HEK293 (cell line): ENCODE data around the gene AIG1.

Experiments used
- EGR2 ChIP-seq: fragments of 450-650 bp; formaldehyde crosslinking; IDR thresholded peaks from 2 replicates; pipeline ENCODE4 v1.5.1; 2016; ENCODE audit warnings: low read depth, missing biosample characterization, missing genetic modification characterization
- HOXD13 ChIP-seq: sonication (generic); formaldehyde crosslinking; IDR thresholded peaks from 2 replicates; pipeline ENCODE4 v1.8.0; 2022; ENCODE audit warnings: missing genetic modification reagents, borderline replicate concordance
- KLF1 ChIP-seq: fragments of 450-650 bp; formaldehyde crosslinking; IDR thresholded peaks from 2 replicates; pipeline ENCODE4 v1.5.1; 2016; ENCODE audit warnings: missing biosample characterization, missing genetic modification characterization
- KLF10 ChIP-seq: fragments of 450-650 bp; IDR thresholded peaks from 2 replicates; pipeline ENCODE4 v1.5.1; 2018; ENCODE audit warnings: missing biosample characterization, mild to moderate bottlenecking, missing genetic modification characterization
- OSR2 ChIP-seq: fragments of 450-650 bp; formaldehyde crosslinking; IDR thresholded peaks from 2 replicates; pipeline ENCODE4 v1.5.1; 2016; ENCODE audit warnings: missing biosample characterization, missing genetic modification characterization
- SCRT1 ChIP-seq: fragments of 450-650 bp; formaldehyde crosslinking; IDR thresholded peaks from 2 replicates; pipeline ENCODE4 v1.5.1; 2016; ENCODE audit warnings: missing biosample characterization, missing genetic modification characterization, borderline replicate concordance
- TCF7L2 ChIP-seq: IDR thresholded peaks from 2 replicates; pipeline ENCODE4 v1.6.1; 2011; ENCODE audit warnings: low read depth, mild to moderate bottlenecking, inconsistent platforms, low read length, moderate library complexity, borderline replicate concordance
- ZBTB7A ChIP-seq: fragments of 450-650 bp; formaldehyde crosslinking; IDR thresholded peaks from 2 replicates; pipeline ENCODE4 v1.5.1; 2016; ENCODE audit warnings: low read depth, missing biosample characterization, missing genetic modification characterization
- ZFP37 ChIP-seq: fragments of 450-650 bp; formaldehyde crosslinking; IDR thresholded peaks from 2 replicates; pipeline ENCODE4 v1.5.1; 2016; ENCODE audit warnings: missing biosample characterization, missing genetic modification characterization
- ZNF112 ChIP-seq: fragments of 450-650 bp; formaldehyde crosslinking; IDR thresholded peaks from 2 replicates; pipeline ENCODE4 v1.5.0; 2017; ENCODE audit warnings: missing biosample characterization, missing genetic modification characterization
- ZNF132 ChIP-seq: fragments of 450-650 bp; formaldehyde crosslinking; IDR thresholded peaks from 2 replicates; pipeline ENCODE4 v1.5.1; 2017; ENCODE audit warnings: missing biosample characterization, missing genetic modification characterization, borderline replicate concordance
- ZNF138 ChIP-seq: fragments of 450-650 bp; formaldehyde crosslinking; IDR thresholded peaks from 2 replicates; pipeline ENCODE4 v1.5.1; 2016; ENCODE audit warnings: missing biosample characterization, missing genetic modification characterization, borderline replicate concordance
- ZNF146 ChIP-seq: fragments of 450-650 bp; formaldehyde crosslinking; IDR thresholded peaks from 2 replicates; pipeline ENCODE4 v1.5.1; 2016; ENCODE audit warnings: missing biosample characterization, missing genetic modification characterization
- ZNF16 ChIP-seq: fragments of 450-650 bp; formaldehyde crosslinking; IDR thresholded peaks from 2 replicates; pipeline ENCODE4 v1.5.1; 2016; ENCODE audit warnings: low read depth, missing biosample characterization, missing genetic modification characterization
- ZNF223 ChIP-seq: fragments of 450-650 bp; formaldehyde crosslinking; IDR thresholded peaks from 2 replicates; pipeline ENCODE4 v1.5.1; 2016; ENCODE audit warnings: missing biosample characterization, missing genetic modification characterization
- ZNF266 ChIP-seq: fragments of 450-650 bp; formaldehyde crosslinking; IDR thresholded peaks from 2 replicates; pipeline ENCODE4 v1.5.1; 2016; ENCODE audit warnings: missing biosample characterization, missing genetic modification characterization, low read depth
- ZNF311 ChIP-seq: fragments of 450-650 bp; formaldehyde crosslinking; IDR thresholded peaks from 2 replicates; pipeline ENCODE4 v1.5.1; 2017; ENCODE audit warnings: missing biosample characterization, missing genetic modification characterization, borderline replicate concordance
- ZNF341 ChIP-seq: fragments of 450-650 bp; formaldehyde crosslinking; IDR thresholded peaks from 2 replicates; pipeline ENCODE4; 2016; ENCODE audit warnings: low read depth, missing biosample characterization, missing genetic modification characterization
- ZNF404 ChIP-seq: fragments of 450-650 bp; formaldehyde crosslinking; IDR thresholded peaks from 2 replicates; pipeline ENCODE4 v1.5.1; 2017; ENCODE audit warnings: missing biosample characterization, missing genetic modification characterization
- ZNF501 ChIP-seq: fragments of 450-650 bp; formaldehyde crosslinking; IDR thresholded peaks from 2 replicates; pipeline ENCODE4 v1.5.1; 2016; ENCODE audit warnings: missing biosample characterization, missing genetic modification characterization
- ZNF510 ChIP-seq: fragments of 450-650 bp; formaldehyde crosslinking; IDR thresholded peaks from 2 replicates; pipeline ENCODE4 v1.5.1; 2018; ENCODE audit warnings: mild to moderate bottlenecking, missing genetic modification characterization, missing biosample characterization; ENCODE audit not compliant: insufficient replicate concordance
- ZNF514 ChIP-seq: fragments of 450-650 bp; formaldehyde crosslinking; IDR thresholded peaks from 2 replicates; pipeline ENCODE4 v1.5.1; 2016; ENCODE audit warnings: missing biosample characterization, missing genetic modification characterization
- ZNF549 ChIP-seq: fragments of 450-650 bp; IDR thresholded peaks from 2 replicates; pipeline ENCODE4 v1.5.1; 2018; ENCODE audit warnings: missing biosample characterization, missing genetic modification characterization, mild to moderate bottlenecking, inconsistent platforms, moderate library complexity
- ZNF558 ChIP-seq: fragments of 450-650 bp; formaldehyde crosslinking; IDR thresholded peaks from 2 replicates; pipeline ENCODE4 v1.5.1; 2016; ENCODE audit warnings: missing biosample characterization, missing genetic modification characterization
- ZNF629 ChIP-seq: fragments of 450-650 bp; formaldehyde crosslinking; IDR thresholded peaks from 2 replicates; pipeline ENCODE4 v1.5.1; 2017; ENCODE audit warnings: missing biosample characterization, missing genetic modification characterization
- ZNF654 ChIP-seq: fragments of 450-650 bp; formaldehyde crosslinking; IDR thresholded peaks from 2 replicates; pipeline ENCODE4 v1.5.1; 2016; ENCODE audit warnings: low read depth, missing biosample characterization, missing genetic modification characterization
- ZNF658 ChIP-seq: fragments of 450-650 bp; formaldehyde crosslinking; IDR thresholded peaks from 2 replicates; pipeline ENCODE4; 2016; ENCODE audit warnings: missing biosample characterization, missing genetic modification characterization
- TF ChIP-seq, protein P1 (sequence below): fragments of 450-650 bp; formaldehyde crosslinking; IDR thresholded peaks from 2 replicates; pipeline ENCODE4 v1.5.1; 2016; ENCODE audit warnings: missing biosample characterization, missing genetic modification characterization
- TF ChIP-seq, protein P2 (sequence below): fragments of 450-650 bp; formaldehyde crosslinking; IDR thresholded peaks from 2 replicates; pipeline ENCODE4 v1.5.1; 2016; ENCODE audit warnings: missing biosample characterization, missing genetic modification characterization
- TF ChIP-seq, protein P3 (sequence below): fragments of 450-650 bp; formaldehyde crosslinking; IDR thresholded peaks from 2 replicates; pipeline ENCODE4 v1.5.1; 2016; ENCODE audit warnings: missing biosample characterization, missing genetic modification characterization
- TF ChIP-seq, protein P4 (sequence below): fragments of 450-650 bp; formaldehyde crosslinking; IDR thresholded peaks from 2 replicates; pipeline ENCODE4 v1.5.1; 2016; ENCODE audit warnings: missing biosample characterization, missing genetic modification characterization
- TF ChIP-seq, protein P5 (sequence below): IDR thresholded peaks from 2 replicates; pipeline ENCODE4 v1.6.1; 2011; ENCODE audit warnings: mild to moderate bottlenecking, low read depth, low read length, borderline replicate concordance
- TF ChIP-seq, protein P6 (sequence below): fragments of 450-650 bp; formaldehyde crosslinking; IDR thresholded peaks from 2 replicates; pipeline ENCODE4 v1.5.1; 2017; ENCODE audit warnings: missing biosample characterization, missing genetic modification characterization

Gene AIG1

DNA sequence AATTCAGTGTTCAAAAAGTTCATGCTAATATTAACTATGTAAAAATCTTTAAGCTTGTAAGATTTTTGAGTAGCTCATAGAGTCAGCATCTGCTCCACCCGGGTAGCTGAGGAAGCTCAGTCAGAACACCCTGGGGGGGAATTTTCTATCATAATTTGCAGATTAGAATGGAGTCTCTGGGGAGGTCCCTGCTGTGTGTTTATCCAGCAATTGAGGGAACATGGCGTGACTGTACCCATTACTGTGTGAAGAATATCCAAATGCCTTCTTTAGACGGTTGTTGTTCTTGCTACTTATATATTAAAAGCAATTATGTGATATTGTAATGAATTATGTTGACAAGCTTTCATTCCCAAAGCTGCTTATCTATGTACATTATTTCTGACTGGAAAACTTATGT, 64.8 kb downstream of the AIG1 start (continued):
- TF ChIP-seq, protein P1, sequence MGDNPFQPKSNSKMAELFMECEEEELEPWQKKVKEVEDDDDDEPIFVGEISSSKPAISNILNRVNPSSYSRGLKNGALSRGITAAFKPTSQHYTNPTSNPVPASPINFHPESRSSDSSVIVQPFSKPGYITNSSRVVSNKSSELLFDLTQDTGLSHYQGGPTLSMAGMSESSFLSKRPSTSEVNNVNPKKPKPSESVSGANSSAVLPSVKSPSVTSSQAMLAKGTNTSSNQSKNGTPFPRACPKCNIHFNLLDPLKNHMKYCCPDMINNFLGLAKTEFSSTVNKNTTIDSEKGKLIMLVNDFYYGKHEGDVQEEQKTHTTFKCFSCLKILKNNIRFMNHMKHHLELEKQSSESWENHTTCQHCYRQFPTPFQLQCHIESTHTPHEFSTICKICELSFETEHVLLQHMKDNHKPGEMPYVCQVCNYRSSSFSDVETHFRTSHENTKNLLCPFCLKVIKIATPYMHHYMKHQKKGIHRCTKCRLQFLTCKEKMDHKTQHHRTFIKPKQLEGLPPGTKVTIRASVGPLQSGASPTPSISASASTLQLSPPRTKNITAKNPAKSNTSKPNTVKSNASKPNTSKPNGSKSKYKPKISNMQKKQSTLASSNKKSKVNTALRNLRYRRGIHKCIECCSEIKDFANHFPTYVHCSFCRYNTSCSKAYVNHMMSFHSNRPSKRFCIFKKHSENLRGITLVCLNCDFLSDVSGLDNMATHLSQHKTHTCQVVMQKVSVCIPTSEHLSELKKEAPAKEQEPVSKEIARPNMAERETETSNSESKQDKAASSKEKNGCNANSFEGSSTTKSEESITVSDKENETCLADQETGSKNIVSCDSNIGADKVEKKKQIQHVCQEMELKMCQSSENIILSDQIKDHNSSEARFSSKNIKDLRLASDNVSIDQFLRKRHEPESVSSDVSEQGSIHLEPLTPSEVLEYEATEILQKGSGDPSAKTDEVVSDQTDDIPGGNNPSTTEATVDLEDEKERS (tag by site-specific recombination), result no peak
- TF ChIP-seq, protein P2, sequence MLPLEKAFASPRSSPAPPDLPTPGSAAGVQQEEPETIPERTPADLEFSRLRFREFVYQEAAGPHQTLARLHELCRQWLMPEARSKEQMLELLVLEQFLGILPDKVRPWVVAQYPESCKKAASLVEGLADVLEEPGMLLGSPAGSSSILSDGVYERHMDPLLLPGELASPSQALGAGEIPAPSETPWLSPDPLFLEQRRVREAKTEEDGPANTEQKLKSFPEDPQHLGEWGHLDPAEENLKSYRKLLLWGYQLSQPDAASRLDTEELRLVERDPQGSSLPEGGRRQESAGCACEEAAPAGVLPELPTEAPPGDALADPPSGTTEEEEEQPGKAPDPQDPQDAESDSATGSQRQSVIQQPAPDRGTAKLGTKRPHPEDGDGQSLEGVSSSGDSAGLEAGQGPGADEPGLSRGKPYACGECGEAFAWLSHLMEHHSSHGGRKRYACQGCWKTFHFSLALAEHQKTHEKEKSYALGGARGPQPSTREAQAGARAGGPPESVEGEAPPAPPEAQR (tag by site-specific recombination), result no peak
- no peak for TF ChIP-seq ZBTB7A
- TF ChIP-seq, protein P3, sequence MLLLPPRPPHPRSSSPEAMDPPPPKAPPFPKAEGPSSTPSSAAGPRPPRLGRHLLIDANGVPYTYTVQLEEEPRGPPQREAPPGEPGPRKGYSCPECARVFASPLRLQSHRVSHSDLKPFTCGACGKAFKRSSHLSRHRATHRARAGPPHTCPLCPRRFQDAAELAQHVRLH, result no peak
- TF ChIP-seq ZFP37 (tag by site-specific recombination), result no peak
- TF ChIP-seq EGR2 (tag by site-specific recombination), result no peak
- TF ChIP-seq SCRT1 (tag by site-specific recombination), result no peak
- no peak for TF ChIP-seq HOXD13
- no peak for TF ChIP-seq ZNF514 (tag by site-specific recombination)
- peak; percentile 88 for TF ChIP-seq OSR2 (tag by site-specific recombination)
- no peak for TF ChIP-seq ZNF629 (tag by site-specific recombination)
- TF ChIP-seq, protein P4, sequence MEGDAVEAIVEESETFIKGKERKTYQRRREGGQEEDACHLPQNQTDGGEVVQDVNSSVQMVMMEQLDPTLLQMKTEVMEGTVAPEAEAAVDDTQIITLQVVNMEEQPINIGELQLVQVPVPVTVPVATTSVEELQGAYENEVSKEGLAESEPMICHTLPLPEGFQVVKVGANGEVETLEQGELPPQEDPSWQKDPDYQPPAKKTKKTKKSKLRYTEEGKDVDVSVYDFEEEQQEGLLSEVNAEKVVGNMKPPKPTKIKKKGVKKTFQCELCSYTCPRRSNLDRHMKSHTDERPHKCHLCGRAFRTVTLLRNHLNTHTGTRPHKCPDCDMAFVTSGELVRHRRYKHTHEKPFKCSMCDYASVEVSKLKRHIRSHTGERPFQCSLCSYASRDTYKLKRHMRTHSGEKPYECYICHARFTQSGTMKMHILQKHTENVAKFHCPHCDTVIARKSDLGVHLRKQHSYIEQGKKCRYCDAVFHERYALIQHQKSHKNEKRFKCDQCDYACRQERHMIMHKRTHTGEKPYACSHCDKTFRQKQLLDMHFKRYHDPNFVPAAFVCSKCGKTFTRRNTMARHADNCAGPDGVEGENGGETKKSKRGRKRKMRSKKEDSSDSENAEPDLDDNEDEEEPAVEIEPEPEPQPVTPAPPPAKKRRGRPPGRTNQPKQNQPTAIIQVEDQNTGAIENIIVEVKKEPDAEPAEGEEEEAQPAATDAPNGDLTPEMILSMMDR (tag by site-specific recombination), result no peak
- TF ChIP-seq ZNF266 (tag by site-specific recombination), result no peak
- TF ChIP-seq ZNF132 (tag by site-specific recombination), result no peak
- TF ChIP-seq ZNF404 (tag by site-specific recombination), result no peak
- no peak for TF ChIP-seq KLF1 (tag by site-specific recombination)
- no peak for TF ChIP-seq ZNF146 (tag by site-specific recombination)
- no peak for TF ChIP-seq ZNF138 (tag by site-specific recombination)
- no peak for TF ChIP-seq ZNF112 (tag by site-specific recombination)
- TF ChIP-seq KLF10 (tag by site-specific recombination), result 0 out of 2 replicates have a peak, but pooled peaks have one; percentile 33
- TF ChIP-seq, protein P5, sequence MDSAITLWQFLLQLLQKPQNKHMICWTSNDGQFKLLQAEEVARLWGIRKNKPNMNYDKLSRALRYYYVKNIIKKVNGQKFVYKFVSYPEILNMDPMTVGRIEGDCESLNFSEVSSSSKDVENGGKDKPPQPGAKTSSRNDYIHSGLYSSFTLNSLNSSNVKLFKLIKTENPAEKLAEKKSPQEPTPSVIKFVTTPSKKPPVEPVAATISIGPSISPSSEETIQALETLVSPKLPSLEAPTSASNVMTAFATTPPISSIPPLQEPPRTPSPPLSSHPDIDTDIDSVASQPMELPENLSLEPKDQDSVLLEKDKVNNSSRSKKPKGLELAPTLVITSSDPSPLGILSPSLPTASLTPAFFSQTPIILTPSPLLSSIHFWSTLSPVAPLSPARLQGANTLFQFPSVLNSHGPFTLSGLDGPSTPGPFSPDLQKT, result no peak
- no peak for TF ChIP-seq ZNF558 (tag by site-specific recombination)
- TF ChIP-seq ZNF549, result no peak
- no peak for TF ChIP-seq ZNF16 (tag by site-specific recombination)
- 0 out of 2 replicates have a peak, but pooled peaks have one; percentile 59 for TF ChIP-seq TCF7L2
- TF ChIP-seq, protein P6, sequence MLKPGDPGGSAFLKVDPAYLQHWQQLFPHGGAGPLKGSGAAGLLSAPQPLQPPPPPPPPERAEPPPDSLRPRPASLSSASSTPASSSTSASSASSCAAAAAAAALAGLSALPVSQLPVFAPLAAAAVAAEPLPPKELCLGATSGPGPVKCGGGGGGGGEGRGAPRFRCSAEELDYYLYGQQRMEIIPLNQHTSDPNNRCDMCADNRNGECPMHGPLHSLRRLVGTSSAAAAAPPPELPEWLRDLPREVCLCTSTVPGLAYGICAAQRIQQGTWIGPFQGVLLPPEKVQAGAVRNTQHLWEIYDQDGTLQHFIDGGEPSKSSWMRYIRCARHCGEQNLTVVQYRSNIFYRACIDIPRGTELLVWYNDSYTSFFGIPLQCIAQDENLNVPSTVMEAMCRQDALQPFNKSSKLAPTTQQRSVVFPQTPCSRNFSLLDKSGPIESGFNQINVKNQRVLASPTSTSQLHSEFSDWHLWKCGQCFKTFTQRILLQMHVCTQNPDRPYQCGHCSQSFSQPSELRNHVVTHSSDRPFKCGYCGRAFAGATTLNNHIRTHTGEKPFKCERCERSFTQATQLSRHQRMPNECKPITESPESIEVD (tag by site-specific recombination), result peak; percentile 81
- TF ChIP-seq ZNF654 (tag by site-specific recombination), result no peak
- TF ChIP-seq ZNF501 (tag by site-specific recombination), result no peak
- TF ChIP-seq ZNF658 (tag by site-specific recombination), result no peak
- no peak for TF ChIP-seq ZNF510 (tag by site-specific recombination)
- TF ChIP-seq ZNF223 (tag by site-specific recombination), result no peak
- TF ChIP-seq ZNF311 (tag by site-specific recombination), result no peak
- TF ChIP-seq ZNF341 (tag by site-specific recombination), result 0 out of 2 replicates have a peak, but pooled peaks have one; percentile 14
